Measurements from ENCODE around the gene GPRC5A. TPM values are rescaled to one million over a fixed set of nuclear protein-coding genes. Genes with fewer than 3 reads are reported as not detected.

Gene GPRC5A
- total RNA-seq, 1 experiment from 2014 or later, result 468 TPM

DNA sequence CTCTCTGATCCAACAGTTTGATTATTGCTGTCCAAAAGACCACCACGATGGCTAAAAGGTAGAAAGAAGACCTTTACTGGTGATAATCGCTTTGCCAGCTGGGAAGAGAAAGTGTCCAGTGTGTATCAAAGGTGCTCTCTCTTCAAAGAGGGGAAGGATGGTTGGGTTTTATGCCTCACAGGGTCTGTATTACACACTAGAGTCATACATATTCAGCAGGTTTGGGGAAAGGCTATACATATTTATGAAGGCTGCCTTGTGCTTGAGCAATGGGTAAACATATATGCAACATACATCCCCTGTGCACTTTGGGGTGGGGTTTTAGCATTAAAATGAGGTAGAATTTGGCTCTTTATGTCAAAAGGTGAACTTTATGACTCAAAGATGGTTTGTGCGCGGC lies 42.4 kb downstream of the GPRC5A start:
- CTCF ChIA-PET, result no interaction called here

DNA sequence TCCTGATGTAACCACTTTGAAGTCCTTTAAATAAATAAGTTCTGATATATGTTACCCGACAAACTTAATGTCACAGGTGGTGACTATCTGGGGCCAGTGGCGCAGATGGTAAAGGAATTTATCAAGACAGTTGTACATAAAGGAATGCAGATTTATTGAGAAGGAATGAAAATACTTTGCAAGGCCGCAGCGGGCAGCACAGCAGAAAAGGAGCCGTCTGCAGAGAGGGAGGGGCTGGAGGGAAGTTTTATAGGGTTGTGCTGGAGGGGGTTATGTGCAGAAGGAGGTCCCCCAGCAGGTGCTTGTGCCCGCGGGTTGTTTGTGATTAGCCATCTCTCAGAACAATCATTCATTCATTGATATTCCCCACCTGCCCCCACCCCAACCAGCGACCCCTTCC lies 43.2 kb downstream of the GPRC5A start:
- TF ChIP-seq, protein P1, sequence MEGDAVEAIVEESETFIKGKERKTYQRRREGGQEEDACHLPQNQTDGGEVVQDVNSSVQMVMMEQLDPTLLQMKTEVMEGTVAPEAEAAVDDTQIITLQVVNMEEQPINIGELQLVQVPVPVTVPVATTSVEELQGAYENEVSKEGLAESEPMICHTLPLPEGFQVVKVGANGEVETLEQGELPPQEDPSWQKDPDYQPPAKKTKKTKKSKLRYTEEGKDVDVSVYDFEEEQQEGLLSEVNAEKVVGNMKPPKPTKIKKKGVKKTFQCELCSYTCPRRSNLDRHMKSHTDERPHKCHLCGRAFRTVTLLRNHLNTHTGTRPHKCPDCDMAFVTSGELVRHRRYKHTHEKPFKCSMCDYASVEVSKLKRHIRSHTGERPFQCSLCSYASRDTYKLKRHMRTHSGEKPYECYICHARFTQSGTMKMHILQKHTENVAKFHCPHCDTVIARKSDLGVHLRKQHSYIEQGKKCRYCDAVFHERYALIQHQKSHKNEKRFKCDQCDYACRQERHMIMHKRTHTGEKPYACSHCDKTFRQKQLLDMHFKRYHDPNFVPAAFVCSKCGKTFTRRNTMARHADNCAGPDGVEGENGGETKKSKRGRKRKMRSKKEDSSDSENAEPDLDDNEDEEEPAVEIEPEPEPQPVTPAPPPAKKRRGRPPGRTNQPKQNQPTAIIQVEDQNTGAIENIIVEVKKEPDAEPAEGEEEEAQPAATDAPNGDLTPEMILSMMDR (conservative IDR thresholded peaks at IDR 0.05), result no peak
- TF ChIP-seq EZH2 (IDR thresholded peaks at IDR 0.05; ENCODE audit: low read depth), result no peak
- Histone ChIP-seq H3K36me3 (ENCODE audit: low read depth) (no peaks in the 10 kb centered on the region), H4K20me1 (ENCODE audit: insufficient read depth) (no peaks in the 10 kb centered on the region), H3K9me3 (ENCODE audit: insufficient read depth, low read depth) (no peaks in the 10 kb centered on the region), H3K4me2 (no peak overlapping the region), H3K79me2 (ENCODE audit: low read depth) (0 out of 2 replicates have a peak, but pooled peaks cover 3% of the 10 kb centered on the region), H3F3A (ENCODE audit: insufficient read depth, low read depth) (no peaks in the 10 kb centered on the region), H3K9me2 (ENCODE audit: insufficient read depth) (no peaks in the 10 kb centered on the region), H2AFZ (no peak overlapping the region), H3K4me1 (replicated peaks; ENCODE audit: insufficient read depth) (no peaks in the 10 kb centered on the region), H3K4me3 (no peak overlapping the region), H3K27ac (no peak overlapping the region), H3K27me3 (ENCODE audit: insufficient read depth, low read depth) (no peaks in the 10 kb centered on the region)
- CTCF ChIA-PET, result no interaction called here
- POLR2A ChIA-PET (ENCODE audit: unreplicated experiment), result interaction anchor here (0.7 kb wide), 1 partner anchor 46 kb away, joined by 4 read pairs; no protein-coding TSS in a partner anchor
- intact Hi-C loops (cut with micrococcal nuclease; ENCODE audit: unreplicated experiment), result no loop called here
- DNase-seq, result no peak
- no TSS peak for BruUV-seq (replicated peaks)

More for the DNA sequence above, 42.4 kb downstream of the GPRC5A start:
- TF ChIP-seq, protein P1 (conservative IDR thresholded peaks at IDR 0.05), result no peak
- TF ChIP-seq EZH2 (IDR thresholded peaks at IDR 0.05; ENCODE audit: low read depth), result no peak
- H3K27ac ChIP-seq, result no peak overlapping the region
- 0 out of 2 replicates have a peak, but pooled peaks cover 7% of the 10 kb centered on the region for H3K79me2 ChIP-seq (ENCODE audit: low read depth)
- H3K4me2 ChIP-seq, result no peak overlapping the region
- H3K4me1 ChIP-seq (replicated peaks; ENCODE audit: insufficient read depth), result no peaks in the 10 kb centered on the region
- no peak for DNase-seq
- no peaks in the 10 kb centered on the region for H4K20me1 ChIP-seq (ENCODE audit: insufficient read depth)
- intact Hi-C loops (cut with micrococcal nuclease; ENCODE audit: unreplicated experiment), result no loop called here
- H3F3A ChIP-seq (ENCODE audit: insufficient read depth, low read depth), result no peaks in the 10 kb centered on the region
- H2AFZ ChIP-seq, result no peak overlapping the region
- no peaks in the 10 kb centered on the region for H3K27me3 ChIP-seq (ENCODE audit: insufficient read depth, low read depth)
- H3K36me3 ChIP-seq (ENCODE audit: low read depth), result no peaks in the 10 kb centered on the region
- BruUV-seq (replicated peaks), result no TSS peak
- H3K9me3 ChIP-seq (ENCODE audit: insufficient read depth, low read depth), result no peaks in the 10 kb centered on the region
- POLR2A ChIA-PET (ENCODE audit: unreplicated experiment), result no interaction called here
- no peak overlapping the region for H3K4me3 ChIP-seq
- H3K9me2 ChIP-seq (ENCODE audit: insufficient read depth), result no peaks in the 10 kb centered on the region

GRCh38 chr12:12936983-12937491 lies 45.7 kb downstream of the GPRC5A start:
- Histone ChIP-seq H3K9me3 (ENCODE audit: insufficient read depth, low read depth) (no peaks in the 10 kb centered on the region), H4K20me1 (ENCODE audit: insufficient read depth) (no peaks in the 10 kb centered on the region), H3K36me3 (ENCODE audit: low read depth) (no peaks in the 10 kb centered on the region), H3F3A (ENCODE audit: insufficient read depth, low read depth) (no peaks in the 10 kb centered on the region), H3K9me2 (ENCODE audit: insufficient read depth) (no peaks in the 10 kb centered on the region), H3K27ac (no peak overlapping the region), H3K27me3 (ENCODE audit: insufficient read depth, low read depth) (no peaks in the 10 kb centered on the region), H3K79me2 (ENCODE audit: low read depth) (no peaks in the 10 kb centered on the region), H3K4me2 (no peak overlapping the region), H3K4me1 (replicated peaks; ENCODE audit: insufficient read depth) (no peaks in the 10 kb centered on the region), H2AFZ (no peak overlapping the region), H3K4me3 (no peak overlapping the region)
- TF ChIP-seq, protein P1 (conservative IDR thresholded peaks at IDR 0.05), result no peak
- no peak for TF ChIP-seq EZH2 (IDR thresholded peaks at IDR 0.05; ENCODE audit: low read depth)
- no peak for DNase-seq
- intact Hi-C loops (cut with micrococcal nuclease; ENCODE audit: unreplicated experiment), result no loop called here
- ChIA-PET POLR2A (ENCODE audit: unreplicated experiment) (interaction anchor here (0.6 kb wide), 1 partner anchor 39 kb away, joined by 5 read pairs; no protein-coding TSS in a partner anchor), CTCF (no interaction called here)
- no TSS peak for BruUV-seq (replicated peaks)
